ENCODE results near the gene BMERB1.
"Not testable (repeated sequence)": the region's sequence is repeated elsewhere in the genome, so short reads cannot be mapped to it uniquely, and the experiment has no call there.

Gene BMERB1

DNA sequence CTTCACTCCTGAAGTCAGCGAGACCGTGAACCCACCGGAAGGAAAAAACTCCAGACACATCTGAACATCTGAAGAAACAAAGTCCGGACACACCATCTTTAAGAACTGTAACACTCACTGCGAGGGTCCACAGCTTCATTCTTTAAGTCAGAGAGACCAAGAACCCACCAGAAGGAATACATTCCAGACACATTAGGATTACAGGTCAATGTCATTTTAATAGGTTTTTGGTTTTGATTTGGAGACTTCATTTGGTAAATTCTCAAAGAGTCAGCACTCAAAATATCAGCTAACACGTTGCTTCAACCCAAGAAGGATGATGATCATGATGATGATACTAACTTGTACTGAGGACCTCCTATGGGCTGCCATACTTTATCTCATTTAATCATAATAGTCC lies 7.6 kb upstream of the BMERB1 start:
- no peak for DNase-seq

- no peak for DNase-seq
Measured at GRCh38 chr16:15427648-15428239, 6.6 kb upstream of the BMERB1 start.

GRCh38 chr16:15430884-15431283 lies 3.5 kb upstream of the BMERB1 start:
- DNase-seq, result not testable (repeated sequence)

DNA sequence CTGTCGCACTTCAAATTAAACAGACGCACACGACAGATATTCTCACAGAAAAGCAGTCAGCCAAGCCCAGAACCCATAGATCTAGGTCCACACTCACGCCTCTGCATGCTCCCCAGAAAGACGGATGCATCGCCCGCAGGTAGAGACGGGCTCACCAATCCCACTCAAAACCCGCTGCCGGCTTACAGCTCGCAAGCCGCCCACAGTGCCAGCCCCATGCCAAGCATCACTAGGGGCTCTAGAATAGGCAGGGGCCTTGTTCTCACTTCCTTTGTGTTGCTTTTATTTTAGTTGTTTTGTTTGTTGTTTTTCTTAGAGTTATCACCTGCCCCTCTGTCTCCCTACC lies 336 bp upstream of the BMERB1 start:
- no peak for DNase-seq

GRCh38 chr16:15435216-15435864 lies 952 bp downstream of the BMERB1 start:
- no peak for DNase-seq

DNA sequence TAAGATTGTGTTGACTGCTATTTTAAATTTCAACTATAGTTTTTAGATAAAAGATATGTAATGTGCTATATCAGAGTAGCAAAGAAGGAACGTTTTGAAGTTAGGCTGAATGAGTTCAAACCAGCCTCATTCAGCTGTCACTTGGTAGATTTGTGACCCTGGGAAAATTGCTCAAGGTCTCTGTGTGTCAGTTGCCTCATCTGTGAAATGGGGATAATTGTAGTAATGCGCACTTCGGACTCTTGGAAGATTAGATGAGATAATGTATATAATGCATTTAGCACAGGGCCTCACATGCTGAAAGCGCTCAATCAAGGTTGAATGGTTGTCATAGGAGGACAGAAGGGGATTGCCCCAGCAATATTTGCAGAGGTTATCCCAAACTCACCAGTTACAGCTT lies 4.7 kb downstream of the BMERB1 start:
- DNase-seq, result no peak

GRCh38 chr16:15439521-15439920 lies 5.1 kb downstream of the BMERB1 start:
- DNase-seq, result no peak

DNA sequence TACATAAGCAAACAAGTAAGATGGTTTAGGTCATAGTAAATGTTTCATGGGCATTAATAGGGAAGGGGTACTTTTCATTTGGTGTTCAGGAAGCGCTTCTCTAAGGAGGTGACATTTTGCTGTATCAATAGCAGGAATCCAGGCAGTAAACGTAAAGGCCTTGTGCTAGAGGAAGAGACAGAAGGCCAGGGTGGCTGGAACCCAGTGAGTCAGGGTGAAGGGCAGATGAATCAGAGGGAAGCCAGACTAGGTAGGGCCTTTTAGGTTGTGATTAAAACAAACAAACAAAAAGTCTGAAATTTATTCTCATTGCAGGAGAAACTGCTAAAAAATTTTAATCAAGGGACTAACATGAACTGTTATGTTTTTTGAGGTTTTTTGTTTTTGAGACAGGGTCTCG lies 6.5 kb downstream of the BMERB1 start:
- DNase-seq, result no peak

DNA sequence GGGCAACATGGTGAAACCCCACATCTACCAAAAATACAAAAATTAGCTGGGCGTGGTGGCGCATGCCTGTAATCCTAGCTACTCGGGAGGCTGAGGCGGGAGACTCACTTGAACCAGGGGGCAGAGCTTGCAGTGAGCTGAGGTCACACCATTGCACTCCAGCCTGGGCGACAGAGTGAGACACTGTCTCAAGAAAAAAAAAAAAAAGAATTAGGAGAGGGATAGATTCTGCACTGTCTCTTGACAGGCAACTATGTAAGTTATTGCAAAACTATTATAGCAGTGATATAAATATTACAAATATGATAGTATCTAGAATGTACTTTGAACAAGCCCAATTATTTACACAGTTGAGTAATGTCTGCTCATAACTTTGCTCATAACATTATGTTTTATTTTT lies 7.8 kb downstream of the BMERB1 start:
- not testable (repeated sequence) for DNase-seq

DNA sequence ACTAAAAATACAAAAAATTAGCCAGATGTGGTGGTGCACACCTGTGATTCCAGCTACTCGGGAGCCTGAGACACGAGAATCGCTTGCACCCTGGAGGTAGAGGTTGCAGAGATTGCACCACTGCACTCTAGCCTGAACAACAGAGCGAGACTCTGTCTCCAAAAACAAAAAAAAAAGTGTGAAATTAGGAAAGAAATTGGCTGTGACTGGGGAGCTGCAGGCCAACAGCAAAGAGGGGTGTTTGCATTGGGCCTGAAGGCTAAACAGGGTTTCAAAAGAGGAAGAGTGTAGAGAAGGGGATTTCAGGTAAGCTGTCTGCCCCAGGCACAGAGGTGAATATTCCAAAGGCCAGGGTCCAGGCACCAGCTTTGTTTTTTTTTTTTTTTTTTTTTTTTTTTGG lies 9.4 kb downstream of the BMERB1 start:
- DNase-seq, result no peak

DNA sequence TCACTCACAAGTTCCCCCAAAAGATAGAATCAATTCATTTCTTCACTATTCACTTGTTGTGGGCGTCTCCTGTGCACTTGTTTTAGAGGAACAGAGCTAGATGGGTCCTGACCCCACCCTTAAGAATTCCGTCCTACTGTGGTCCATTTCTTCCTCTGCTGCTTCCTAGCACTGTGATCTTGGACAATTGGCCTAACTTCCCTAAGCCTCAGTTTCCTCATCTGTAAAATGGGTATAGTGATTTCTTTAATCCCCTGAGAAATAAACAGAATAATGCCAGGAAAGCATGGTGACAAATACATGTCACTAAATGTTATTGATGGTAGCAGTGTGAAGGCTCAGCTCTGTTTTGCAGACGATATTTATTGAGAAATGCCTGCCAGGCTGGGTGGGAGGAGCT lies 9.9 kb downstream of the BMERB1 start:
- DNase-seq, result no peak

- DNase-seq, result no peak
Measured at GRCh38 chr16:15445450-15445849, 11.1 kb downstream of the BMERB1 start.

- no peak for DNase-seq
Measured at GRCh38 chr16:15446901-15447300, 12.5 kb downstream of the BMERB1 start.

DNA sequence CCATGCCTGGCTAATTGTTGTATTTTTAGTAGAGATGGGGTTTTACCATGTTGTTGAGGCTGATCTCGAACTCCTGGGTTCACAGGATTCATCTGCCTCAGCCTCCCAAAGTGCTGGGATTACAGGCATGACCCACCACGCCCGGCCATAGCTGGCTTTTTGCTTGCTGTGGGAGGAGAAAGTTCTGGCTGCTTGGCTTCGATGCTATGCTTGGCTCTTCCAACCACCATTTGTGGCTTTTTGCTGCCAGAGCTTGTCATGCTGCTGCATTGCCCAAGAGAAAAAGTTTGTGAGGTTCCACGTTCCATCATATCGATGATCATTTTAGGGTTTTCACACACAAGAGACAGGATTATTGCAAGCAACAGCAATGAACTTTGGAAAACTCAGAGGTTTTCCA lies 16.2 kb downstream of the BMERB1 start:
- DNase-seq, result no peak

- DNase-seq, result no peak
Measured at GRCh38 chr16:15451098-15451731, 16.8 kb downstream of the BMERB1 start.

DNA sequence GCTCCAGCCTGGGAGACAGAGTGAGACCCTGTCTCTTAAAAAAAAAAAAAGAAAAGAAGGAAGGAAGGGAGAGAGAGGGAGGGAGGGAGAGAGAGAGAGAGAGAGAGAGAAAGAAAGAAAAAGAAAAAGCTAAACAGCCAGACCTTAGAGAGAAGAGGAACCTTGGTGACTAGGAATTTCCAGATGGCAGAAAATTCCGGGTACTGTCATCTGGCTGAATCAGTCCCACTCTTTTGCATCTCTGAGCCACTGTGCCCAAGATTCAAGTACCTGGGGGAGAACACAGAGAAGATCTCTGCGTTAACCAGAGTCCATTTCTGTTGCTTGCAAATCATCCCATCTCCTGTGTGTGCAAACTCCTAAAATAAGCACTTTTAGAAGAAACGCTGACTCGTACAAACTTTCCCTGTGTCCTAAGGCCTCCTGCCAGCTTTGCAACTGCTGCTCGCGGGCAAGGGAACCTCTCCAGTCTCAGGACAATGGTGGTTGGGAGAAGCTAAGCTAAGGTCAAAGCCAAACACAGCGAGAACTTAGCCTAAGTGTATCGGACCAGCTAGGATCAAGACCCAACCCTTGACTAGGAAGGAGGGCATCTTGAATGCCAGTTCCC lies 18.0 kb downstream of the BMERB1 start:
- DNase-seq, result no peak

DNA sequence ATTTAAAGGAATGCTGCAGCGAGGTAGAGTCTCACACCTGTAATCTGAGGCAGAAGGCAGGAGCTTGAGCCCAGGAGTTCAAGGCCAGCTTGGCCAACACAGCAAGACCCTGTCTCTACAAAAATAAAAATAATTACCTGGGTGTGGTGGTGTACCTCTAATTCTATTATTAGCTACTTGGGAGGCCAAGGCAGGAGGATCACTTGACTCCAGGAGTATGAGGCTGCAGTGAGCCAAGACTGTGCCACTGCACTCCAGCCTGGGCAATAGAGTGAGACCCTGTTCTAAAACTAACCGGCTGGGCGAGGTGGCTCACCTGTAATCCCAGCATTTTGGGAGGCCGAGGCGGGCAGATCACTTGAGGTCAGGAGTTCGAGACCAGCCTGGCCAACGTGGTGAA lies 18.9 kb downstream of the BMERB1 start:
- not testable (repeated sequence) for DNase-seq

- not testable (repeated sequence) for DNase-seq
Measured at GRCh38 chr16:15454933-15455332, 20.5 kb downstream of the BMERB1 start.

DNA sequence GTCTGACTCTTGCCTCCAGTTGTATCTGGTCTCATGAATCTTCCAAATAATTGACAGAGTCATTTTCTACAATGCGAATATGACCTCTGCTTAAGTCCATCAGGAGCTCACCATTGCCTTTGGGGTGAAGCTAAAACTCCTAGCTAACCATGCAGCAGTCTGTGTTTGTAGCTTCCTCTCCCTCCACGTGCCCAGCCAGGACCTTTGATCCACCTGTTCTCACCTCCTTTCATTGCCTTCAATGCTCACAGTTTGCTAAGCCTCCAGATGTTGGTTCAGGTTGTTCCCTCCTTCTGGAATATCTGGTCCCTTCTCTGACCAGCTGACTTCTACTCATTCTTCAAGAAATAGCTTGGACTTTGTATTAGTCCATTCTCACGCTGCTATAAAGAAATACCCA lies 23.0 kb downstream of the BMERB1 start:
- DNase-seq, result no peak

DNA sequence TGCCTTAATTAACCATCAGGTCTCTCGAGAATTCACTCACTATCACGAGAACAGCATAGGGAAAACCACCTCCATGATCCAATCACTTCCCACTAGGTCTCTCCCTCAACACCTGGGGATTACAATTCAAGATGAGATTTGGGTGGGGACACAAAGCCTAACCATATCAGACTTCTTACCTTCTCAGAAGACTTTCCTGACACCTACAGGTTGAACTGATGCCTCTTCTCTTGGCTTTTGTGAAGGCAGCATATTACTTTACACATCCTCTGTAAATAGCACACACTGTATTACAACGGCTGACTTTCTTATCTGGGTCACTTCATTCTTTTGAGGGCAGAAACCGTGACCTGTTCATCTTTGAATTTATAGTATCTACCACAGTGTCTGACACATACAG lies 23.6 kb downstream of the BMERB1 start:
- DNase-seq, result no peak

DNA sequence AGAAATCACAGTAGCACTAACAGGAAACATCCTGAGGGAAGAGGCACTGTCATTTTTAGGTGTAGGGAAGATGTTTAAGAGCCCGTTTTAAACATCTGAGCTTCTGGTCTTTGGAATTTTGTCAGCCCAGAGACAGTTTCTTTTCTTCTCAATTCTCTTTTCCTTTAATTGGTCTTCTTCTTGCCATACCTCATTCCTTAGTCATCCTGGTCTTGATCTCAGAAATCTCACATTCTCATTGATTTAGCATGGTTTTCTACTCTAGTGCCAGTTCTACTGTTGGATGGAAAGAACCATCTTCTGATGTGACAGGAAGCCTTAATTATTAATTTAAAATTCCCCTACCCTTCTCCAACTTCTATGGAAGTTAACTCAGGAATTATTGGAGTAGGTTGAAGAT lies 25.4 kb downstream of the BMERB1 start:
- DNase-seq, result no peak

DNA sequence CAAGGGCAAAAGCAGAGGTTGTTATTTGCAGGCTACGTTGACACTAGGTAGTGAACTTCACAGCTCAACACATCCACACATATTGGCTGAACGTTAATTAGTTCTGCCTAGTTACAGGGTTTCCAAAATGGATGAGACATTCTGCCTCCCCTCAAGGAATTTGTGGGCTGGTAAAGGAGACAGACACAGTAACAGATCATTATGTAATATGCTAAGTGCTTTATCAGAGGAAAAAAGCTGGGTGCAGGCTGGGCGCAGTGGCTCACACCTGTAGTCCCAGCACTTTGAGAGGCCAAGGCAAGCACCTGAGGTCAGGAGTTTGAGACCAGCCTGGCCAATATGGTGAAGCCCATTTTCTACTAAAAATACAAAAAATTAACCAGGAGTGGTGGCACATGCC lies 26.2 kb downstream of the BMERB1 start:
- DNase-seq, result no peak

DNA sequence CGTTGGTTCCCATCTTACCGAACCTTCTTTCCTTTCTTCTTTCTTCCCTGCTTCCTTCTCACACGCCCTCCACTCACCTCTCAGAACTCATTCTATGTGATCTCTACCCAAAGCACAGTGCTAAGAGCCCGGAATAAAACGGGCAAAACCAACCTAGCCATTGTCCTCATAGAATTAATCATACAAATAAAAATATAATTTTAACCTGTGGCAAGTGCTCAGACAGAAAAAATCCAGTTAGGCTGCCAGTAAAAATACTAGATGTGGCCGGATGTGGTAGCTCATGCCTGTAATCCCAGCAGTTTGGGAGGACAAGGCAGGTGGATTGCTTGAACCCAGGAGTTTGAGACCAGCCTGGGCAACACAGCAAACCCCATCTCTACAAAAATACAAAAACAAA lies 27.0 kb downstream of the BMERB1 start:
- no peak for DNase-seq

DNA sequence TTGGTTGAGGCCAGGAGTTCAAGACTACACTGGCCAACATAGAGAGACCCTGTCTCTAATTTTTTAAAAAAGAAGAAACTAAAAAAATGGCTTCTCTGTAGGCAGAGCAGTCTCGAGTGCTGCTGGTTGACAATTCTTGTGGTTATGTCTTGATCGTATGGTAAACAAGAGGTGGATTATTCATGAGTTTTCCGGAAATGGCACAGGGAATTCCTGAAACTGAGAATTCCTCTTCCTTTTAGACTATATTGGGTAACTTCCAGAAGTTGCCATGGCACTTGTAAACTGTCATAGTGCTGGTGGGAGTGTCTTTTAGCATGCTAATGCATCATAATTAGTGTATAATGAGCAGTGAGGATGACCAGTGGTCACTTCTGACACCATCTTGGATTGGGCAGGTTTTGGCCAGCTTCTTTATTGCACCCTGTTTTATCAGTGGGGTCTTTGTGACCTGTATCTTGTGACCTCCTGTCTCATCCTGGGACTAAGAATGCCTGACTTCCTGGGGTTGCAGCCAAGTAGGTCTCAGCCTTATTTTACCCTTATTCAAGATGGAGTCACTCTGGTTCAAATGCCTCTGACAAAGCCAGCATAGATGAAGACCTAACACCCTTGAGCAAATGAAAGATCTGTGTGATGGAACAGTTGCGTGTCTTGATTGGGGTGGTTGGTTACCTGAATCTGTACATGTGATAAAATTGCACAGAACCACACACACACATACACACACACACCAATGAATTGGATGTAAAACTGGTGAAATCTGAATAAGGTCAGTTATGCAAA lies 30.2 kb downstream of the BMERB1 start:
- DNase-seq, result no peak

Measured in NCI-H2107 (cell line).